Endodermal cell (in vitro differentiated cells): ENCODE measurements around the gene LARGE1. TPM values are rescaled to one million over a fixed set of nuclear protein-coding genes. Genes with fewer than 3 reads are reported as not detected.

ENCODE experiments used
- DNase-seq: peaks from one replicate; pipeline ENCODE4 v3.0.0-alpha.2; 2017
- H3K27ac ChIP-seq: 2 replicates; pipeline ENCODE4 v1.5.1; 2013; ENCODE audit warnings: mild to moderate bottlenecking, low read depth, low read length, moderate library complexity
- H3K27me3 ChIP-seq: 2 replicates; pipeline ENCODE4 v1.6.1; 2013; ENCODE audit warnings: mild to moderate bottlenecking, low read length, moderate library complexity; ENCODE audit not compliant: insufficient read depth, control insufficient read depth, poor library complexity, severe bottlenecking
- H3K36me3 ChIP-seq: 2 replicates; pipeline ENCODE4 v1.7.0; 2013; ENCODE audit warnings: mild to moderate bottlenecking, low read length, moderate library complexity; ENCODE audit not compliant: control insufficient read depth, insufficient read depth
- H3K4me1 ChIP-seq: one replicate; pipeline ENCODE4 v1.7.0; 2013; ENCODE audit warnings: low read length; ENCODE audit not compliant: control insufficient read depth, insufficient read depth
- H3K4me3 ChIP-seq: 2 replicates; pipeline ENCODE4 v1.5.1; 2013; ENCODE audit warnings: mild to moderate bottlenecking, low read length, moderate library complexity
- H3K9ac ChIP-seq: 2 replicates; pipeline ENCODE4 v1.6.1; 2013; ENCODE audit warnings: mild to moderate bottlenecking, low read length, moderate library complexity; ENCODE audit not compliant: poor library complexity, severe bottlenecking; ENCODE audit errors: extremely low read depth
- H3K9me3 ChIP-seq: 2 replicates; pipeline ENCODE4 v1.6.1; 2013; ENCODE audit warnings: mild to moderate bottlenecking, low read length, moderate library complexity; ENCODE audit not compliant: control insufficient read depth
- H3K27ac Mint-ChIP-seq: 2 replicates; pipeline ENCODE4 v1.8.0; 2020; ENCODE audit warnings: mixed read lengths
- H3K27me3 Mint-ChIP-seq: 2 replicates; pipeline ENCODE4 v1.8.0; 2021; ENCODE audit warnings: mild to moderate bottlenecking, mixed read lengths; ENCODE audit not compliant: insufficient read depth
- H3K36me3 Mint-ChIP-seq: 2 replicates; pipeline ENCODE4 v1.8.0; 2020; ENCODE audit warnings: low read depth, mixed read lengths
- H3K4me1 Mint-ChIP-seq: 2 replicates; pipeline ENCODE4 v1.8.0; 2020; ENCODE audit warnings: mixed read lengths
- H3K4me3 Mint-ChIP-seq: 2 replicates; pipeline ENCODE4 v1.8.0; 2020; ENCODE audit warnings: mild to moderate bottlenecking, moderate library complexity, mixed read lengths
- H3K9me3 Mint-ChIP-seq: 2 replicates; pipeline ENCODE4 v1.8.0; 2020; ENCODE audit warnings: mild to moderate bottlenecking, mixed read lengths
- CTCF ChIP-seq: fragments of 200-600 bp; sonication (generic); conservative IDR thresholded peaks from 2 replicates; pipeline ENCODE4 v1.5.0; 2021; ENCODE audit warnings: antibody characterized with exemption, mild to moderate bottlenecking
- WGBS, 2 experiments: methylation state at CpG; one replicate each; pipeline versions ENCODE4 v1.1.5 to v1.1.7; 2013; ENCODE audit warnings: missing lambda C conversion rate in 2 of 2, mixed read lengths in 1 of 2; ENCODE audit not compliant: insufficient coverage in 1 of 2, insufficient read length in 1 of 2; 5-methylcytosine and 5-hydroxymethylcytosine counted together
- total RNA-seq, 2 donors: library from RNA; stranded (reverse); fragmentation: NEBNext Ultra II Directional in 1 of 2; extraction: Animal tissue kit (Norgen Biotek cat#: 25700) in 1 of 2; gene quantifications; 2 replicates in 1 of 2; 3 replicates in 1 of 2; pipeline ENCODE4 v1.2.1, GENCODE V29; 2021

LARGE1 gene
- total RNA-seq, 2 donors from 2014 or later, result 17.5 to 24.3 TPM

- no peak for TF ChIP-seq CTCF
- H3K36me3 ChIP-seq, result no peaks in the 10 kb centered on the region
- Mint-ChIP-seq H3K27me3 (peaks cover 4% of the 10 kb centered on the region), H3K4me3 (no peak overlapping the region), H3K4me1 (peaks cover 5% of the 10 kb centered on the region), H3K9me3 (no peaks in the 10 kb centered on the region), H3K36me3 (no peaks in the 10 kb centered on the region), H3K27ac (no peak overlapping the region)
- no peak for DNase-seq
- H3K4me3 ChIP-seq, result no peak overlapping the region
- H3K9ac ChIP-seq, result no peak overlapping the region
- no peaks in the 10 kb centered on the region for H3K27me3 ChIP-seq
- H3K4me1 ChIP-seq, result no peaks in the 10 kb centered on the region
- H3K27ac ChIP-seq, result no peak overlapping the region
- H3K9me3 ChIP-seq, result no peaks in the 10 kb centered on the region
Observed at GRCh38 chr22:33758961-33759360, 161.3 kb downstream of the LARGE1 start.

DNA sequence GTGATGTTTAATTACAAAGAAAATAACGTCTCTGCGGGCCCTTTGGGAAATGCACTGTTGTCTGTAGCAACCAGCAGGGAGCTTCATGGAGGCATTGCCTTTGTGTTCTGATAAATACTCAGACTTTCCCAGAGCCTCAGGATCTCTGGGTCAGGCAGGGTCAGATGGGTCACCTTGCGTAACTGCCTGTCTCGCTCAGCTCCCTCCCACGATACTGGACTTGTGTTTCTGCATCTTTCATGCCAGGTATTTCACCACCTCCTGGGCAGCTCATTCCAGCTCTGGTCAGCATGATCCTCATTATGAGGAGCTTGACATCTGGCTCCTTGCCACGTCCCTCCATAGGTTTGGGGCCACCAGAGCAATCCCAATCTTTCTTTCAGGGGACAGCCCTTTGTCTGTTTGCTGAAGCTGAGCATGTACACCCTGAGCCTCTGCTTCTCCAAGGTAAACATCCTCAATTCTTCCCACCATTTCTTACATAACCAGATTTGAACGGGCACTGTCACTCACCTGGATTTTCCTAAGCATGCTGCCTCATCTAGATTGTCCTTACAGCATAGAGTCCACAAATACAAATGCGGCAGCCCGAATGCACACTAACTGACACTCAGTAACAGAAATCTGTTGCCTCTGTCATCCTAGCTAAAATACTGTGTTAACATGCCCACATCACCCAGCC lies 162.3 kb downstream of the LARGE1 start:
- Histone ChIP-seq H3K36me3 (no peaks in the 10 kb centered on the region), H3K27me3 (no peaks in the 10 kb centered on the region), H3K9me3 (no peaks in the 10 kb centered on the region), H3K4me3 (no peak overlapping the region), H3K9ac (no peak overlapping the region), H3K27ac (peak overlapping the region; percentile 66), H3K4me1 (no peaks in the 10 kb centered on the region)
- TF ChIP-seq CTCF, result no peak
- peaks cover 4% of the 10 kb centered on the region for H3K27me3 Mint-ChIP-seq
- no peaks in the 10 kb centered on the region for H3K36me3 Mint-ChIP-seq
- no peak overlapping the region for H3K4me3 Mint-ChIP-seq
- peaks cover 5% of the 10 kb centered on the region for H3K4me1 Mint-ChIP-seq
- WGBS, 2 experiments, result 48 to 69% methylated on average over 7 to 9 of the region's 9 CpGs
- H3K9me3 Mint-ChIP-seq, result peaks cover 4% of the 10 kb centered on the region
- DNase-seq, result no peak
- H3K27ac Mint-ChIP-seq, result no peak overlapping the region

DNA sequence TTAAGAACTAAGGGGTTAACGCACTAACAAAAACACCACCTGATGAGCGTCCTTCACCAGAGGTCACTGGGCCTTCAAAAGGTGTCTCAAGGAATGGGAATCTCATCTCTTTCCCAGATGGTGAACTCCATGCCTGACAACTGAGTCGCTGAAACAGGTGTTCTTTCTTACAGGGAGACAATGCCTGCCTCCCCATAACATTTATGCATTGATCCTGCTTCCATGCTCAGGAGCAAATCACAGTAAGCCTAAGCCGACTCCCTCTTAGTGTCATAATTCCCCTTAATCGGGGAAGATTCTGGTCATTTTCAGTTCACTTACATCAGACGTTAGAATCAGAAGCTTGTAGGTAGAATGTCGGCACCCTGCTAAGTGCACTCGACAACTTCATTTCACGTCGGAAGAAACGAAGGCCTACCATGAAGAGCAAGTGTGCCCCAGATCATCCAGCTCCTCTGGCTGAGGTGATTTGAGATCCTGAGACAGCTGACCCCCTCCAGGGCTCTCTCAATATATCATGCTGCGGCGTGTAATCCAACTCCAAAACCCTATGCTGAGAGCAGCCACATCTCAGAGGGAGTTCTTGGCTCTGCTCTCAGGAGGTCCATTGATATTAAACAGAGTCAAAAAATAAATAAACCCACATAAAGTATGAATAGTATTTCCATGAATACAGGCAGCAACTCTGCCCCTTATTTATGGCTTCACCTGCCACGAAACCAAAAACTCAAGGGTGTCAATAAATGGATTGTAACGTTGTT lies 163.1 kb downstream of the LARGE1 start:
- peaks cover 5% of the 10 kb centered on the region for H3K4me1 Mint-ChIP-seq
- Histone ChIP-seq H3K4me3 (no peak overlapping the region), H3K9ac (no peak overlapping the region), H3K9me3 (no peaks in the 10 kb centered on the region), H3K4me1 (no peaks in the 10 kb centered on the region), H3K27me3 (no peaks in the 10 kb centered on the region), H3K27ac (peak overlapping the region; percentile 66), H3K36me3 (no peaks in the 10 kb centered on the region)
- H3K27me3 Mint-ChIP-seq, result peaks cover 2% of the 10 kb centered on the region
- peaks cover 6% of the 10 kb centered on the region for H3K9me3 Mint-ChIP-seq
- 71 to 73% methylated on average over 11 to 15 of the region's 15 CpGs for WGBS, 2 experiments
- H3K4me3 Mint-ChIP-seq, result no peak overlapping the region
- TF ChIP-seq CTCF, result no peak
- DNase-seq, result no peak
- peaks cover 3% of the 10 kb centered on the region for H3K36me3 Mint-ChIP-seq
- H3K27ac Mint-ChIP-seq, result no peak overlapping the region
